HL-60 (cell line): ENCODE data around the gene AAMDC.
"Not testable (repeated sequence)": the region's sequence is repeated elsewhere in the genome, so short reads cannot be mapped to it uniquely, and the experiment has no call there.

ENCODE experiments used
- DNase-seq, 2 experiments: peaks; one replicate each; pipeline ENCODE4 v3.0.0-alpha.2; 2010 to 2020; ENCODE audit warnings: low read depth in 1 of 2, low spot score in 1 of 2
- H3K27ac ChIP-seq: fragments of 250-450 bp; sonication (Bioruptor Pico); replicated peaks from 2 replicates; pipeline ENCODE4 v1.5.1; 2020; ENCODE audit warnings: mild to moderate bottlenecking, moderate library complexity
- H3K27me3 ChIP-seq: fragments of 250-450 bp; sonication (Bioruptor Pico); 2 replicates; pipeline ENCODE4 v1.5.1; 2021; ENCODE audit warnings: mild to moderate bottlenecking, moderate library complexity; ENCODE audit not compliant: insufficient read depth, poor library complexity, severe bottlenecking
- H3K4me3 ChIP-seq: replicated peaks from 2 replicates; pipeline ENCODE4 v1.5.1; 2011; ENCODE audit warnings: mild to moderate bottlenecking, control low read depth, low read length; ENCODE audit not compliant: insufficient read depth
- CTCF ChIP-seq: IDR thresholded peaks from one replicate; pipeline ENCODE4 v1.5.1; 2011; ENCODE audit warnings: low read length, control low read depth, inconsistent platforms; ENCODE audit not compliant: insufficient read depth
- GABPA ChIP-seq: IDR thresholded peaks from 2 replicates; pipeline ENCODE4 v1.6.1; 2012; ENCODE audit warnings: low read depth
- POLR2AphosphoS5 ChIP-seq: IDR thresholded peaks from 2 replicates; pipeline ENCODE4 v1.6.1; 2012; ENCODE audit warnings: low read depth
- REST ChIP-seq: IDR thresholded peaks from 2 replicates; pipeline ENCODE4 v1.6.1; 2012; ENCODE audit warnings: low read depth; ENCODE audit not compliant: insufficient replicate concordance
- SPI1 ChIP-seq: IDR thresholded peaks from 2 replicates; pipeline ENCODE4 v1.6.1; 2012; ENCODE audit warnings: low read depth, mild to moderate bottlenecking, borderline replicate concordance

AAMDC gene

DNA sequence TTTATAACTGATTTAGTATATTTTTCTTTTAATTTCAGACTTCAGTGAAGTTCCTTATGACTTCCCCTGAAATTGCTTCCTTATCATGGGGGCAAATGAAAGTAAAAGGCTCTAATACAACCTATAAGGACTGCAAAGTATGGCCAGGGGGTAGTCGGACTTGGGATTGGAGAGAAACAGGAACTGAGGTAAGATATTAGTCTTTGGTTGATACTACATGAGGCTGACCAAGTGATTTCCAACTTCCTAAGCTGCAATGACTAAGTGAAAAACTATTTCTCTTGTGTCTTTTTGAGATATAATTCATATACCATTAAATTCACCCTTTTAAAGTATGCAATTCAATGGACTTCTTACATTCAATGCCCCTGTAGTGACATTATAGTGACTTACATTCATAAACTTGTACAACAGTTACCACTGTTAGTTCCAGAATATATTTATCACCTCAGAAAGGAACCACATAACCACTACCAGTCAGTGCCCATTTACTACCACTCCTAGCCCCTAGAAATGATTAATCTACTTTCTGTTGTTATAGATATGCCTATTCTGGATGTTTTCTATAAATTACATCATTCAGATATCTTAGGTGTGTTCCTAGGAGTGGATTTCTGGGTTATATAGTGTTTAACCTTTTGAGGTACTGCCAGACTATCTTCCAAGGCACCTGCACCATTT lies 21.6 kb downstream of the AAMDC start:
- TF ChIP-seq SPI1 = peak; percentile 80
- TF ChIP-seq CTCF = no peak
- no peak overlapping the region for H3K4me3 ChIP-seq
- DNase-seq = peak in 1 of 2 experiments; percentile 15
- peak overlapping the region; percentile 3 for H3K27ac ChIP-seq
- no peaks in the 10 kb centered on the region for H3K27me3 ChIP-seq

- not testable (repeated sequence) for H3K4me3 ChIP-seq, H3K27me3 ChIP-seq, DNase-seq, H3K27ac ChIP-seq
Measured at GRCh38 chr11:77843700-77844099, 22.8 kb downstream of the AAMDC start.

DNA sequence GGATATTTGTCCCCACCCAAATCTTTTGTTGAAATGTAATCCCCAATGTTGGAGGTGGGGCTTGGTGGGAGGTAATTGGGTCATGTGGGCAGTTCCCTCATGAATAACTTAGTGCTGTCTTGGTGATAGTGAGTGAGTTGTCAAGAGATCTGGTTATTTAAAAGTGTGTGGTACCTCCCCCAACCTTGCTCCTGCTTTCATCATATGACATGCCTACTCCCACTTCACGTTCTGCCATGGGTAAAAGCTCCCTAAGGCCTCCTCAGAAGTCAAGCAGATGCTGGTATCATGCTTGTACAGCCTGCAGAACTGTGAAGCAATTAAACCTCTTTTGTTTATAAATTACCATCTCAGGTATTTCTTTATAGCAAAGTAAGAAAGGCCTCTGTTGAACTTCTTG lies 30.6 kb downstream of the AAMDC start:
- DNase-seq = no peak
- no peaks in the 10 kb centered on the region for H3K27me3 ChIP-seq
- no peak overlapping the region for H3K4me3 ChIP-seq
- TF ChIP-seq REST (no peak), CTCF (no peak), GABPA (no peak), SPI1 (no peak), POLR2AphosphoS5 (no peak)
- H3K27ac ChIP-seq = no peak overlapping the region

DNA sequence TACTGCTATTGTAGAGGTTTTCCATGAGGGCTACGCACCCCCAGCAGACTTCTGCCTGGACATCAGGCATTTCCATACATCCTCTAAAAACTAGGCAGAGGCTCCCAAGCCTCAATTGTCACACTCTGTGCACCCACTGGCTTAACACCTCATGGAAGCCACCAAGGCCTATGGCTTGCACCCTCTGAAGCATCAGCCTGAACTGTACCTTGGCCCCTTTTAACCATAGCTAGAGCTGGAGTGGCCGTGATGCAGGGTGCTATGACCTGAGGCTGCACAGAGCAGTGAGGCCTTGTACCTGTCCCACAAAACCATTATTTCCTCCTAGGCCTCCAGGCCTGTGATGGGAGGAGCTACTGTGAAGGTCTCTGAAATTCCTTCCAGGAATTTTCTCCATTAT lies 33.9 kb downstream of the AAMDC start:
- DNase-seq = no peak
- H3K27me3 ChIP-seq = no peaks in the 10 kb centered on the region
- TF ChIP-seq POLR2AphosphoS5 (no peak), CTCF (no peak), REST (no peak), SPI1 (no peak), GABPA (no peak)
- H3K27ac ChIP-seq = no peak overlapping the region
- H3K4me3 ChIP-seq = no peak overlapping the region

- DNase-seq = peak in 1 of 2 experiments; percentile 24
- not testable (repeated sequence) for H3K27ac ChIP-seq, H3K4me3 ChIP-seq, H3K27me3 ChIP-seq
Measured at GRCh38 chr11:77857906-77858457, 37.0 kb downstream of the AAMDC start.

- H3K4me3 ChIP-seq, DNase-seq, H3K27ac ChIP-seq, H3K27me3 ChIP-seq: not testable (repeated sequence)
Measured at GRCh38 chr11:77861444-77861843, 40.5 kb downstream of the AAMDC start.
